Esophagus muscularis mucosa (tissue), 4 donors: ENCODE data around the gene CENPB. TPM values are rescaled to one million over a fixed set of nuclear protein-coding genes. Genes with fewer than 3 reads are reported as not detected.

ENCODE experiments used
- DNase-seq: peaks from one replicate; pipeline ENCODE4 v3.0.0-alpha.2; 2017; ENCODE audit errors: extremely low spot score
- H3K27ac ChIP-seq, 4 donors: fragments of 200-600 bp; sonication (generic); replicated peaks in 1 of 4; 1 replicate in 3 of 4; 2 replicates in 1 of 4; pipeline ENCODE4 v1.5.1; 2016 to 2019; ENCODE audit warnings: mild to moderate bottlenecking in 1 of 4
- H3K27me3 ChIP-seq, 4 donors: fragments of 200-600 bp; sonication (generic); one replicate each; pipeline versions ENCODE4 v1.5.1 to v1.6.0; 2016 to 2019
- H3K36me3 ChIP-seq, 4 donors: fragments of 200-600 bp; sonication (generic); one replicate each; pipeline ENCODE4 v1.5.1; 2016 to 2019
- H3K4me1 ChIP-seq, 4 donors: fragments of 200-600 bp; sonication (generic); one replicate each; pipeline ENCODE4 v1.5.1; 2016 to 2019
- H3K4me3 ChIP-seq, 4 donors: fragments of 200-600 bp; sonication (generic); 1 replicate in 2 of 4; 2 replicates in 2 of 4; pipeline ENCODE4 v1.5.1; 2016 to 2019; ENCODE audit warnings: mild to moderate bottlenecking in 4 of 4, moderate library complexity in 1 of 4
- H3K9me3 ChIP-seq, 4 donors: fragments of 200-600 bp; sonication (generic); 1 replicate in 3 of 4; 2 replicates in 1 of 4; pipeline ENCODE4 v1.5.1; 2016 to 2019
- EP300 ChIP-seq: sonication (generic); formaldehyde crosslinking; IDR thresholded peaks from one replicate; pipeline ENCODE4 v1.6.1; 2017; ENCODE audit warnings: antibody characterized with exemption
- POLR2A ChIP-seq: fragments of 450-650 bp; IDR thresholded peaks from one replicate; pipeline ENCODE4 v1.6.1; 2017; ENCODE audit warnings: antibody characterized with exemption, moderate library complexity, mild to moderate bottlenecking, low read depth
- POLR2AphosphoS5 ChIP-seq, 2 donors: sonication (generic); formaldehyde crosslinking; IDR thresholded peaks; one replicate each; pipeline ENCODE4 v1.6.1; 2017; ENCODE audit warnings: antibody characterized with exemption in 2 of 2
- WGBS: methylation state at CpG from one replicate; pipeline ENCODE4 v1.1.5; 2018; 5-methylcytosine and 5-hydroxymethylcytosine counted together
- intact Hi-C: fragments of 100-400 bp; cut with DNase I; formaldehyde crosslinking; loops from one replicate; pipeline ENCODE4 v1.15.1; 2023
- total RNA-seq, 4 donors: library from RNA; depleted of rRNA; stranded (reverse); fragments of >200 nt; gene quantifications; one replicate each; pipeline versions ENCODE4 v1.1.0 to v1.2.1, GENCODE V29; 2016
- TF ChIP-seq, protein P1 (sequence below), 3 experiments: fragments of 200-600 bp in 2 of 3; fragments of 450-650 bp in 1 of 3; sonication (generic) in 2 of 3; IDR thresholded peaks; one replicate each; pipeline ENCODE4 v1.5.1; 2017 to 2019; ENCODE audit warnings: antibody characterized with exemption in 3 of 3, mild to moderate bottlenecking in 2 of 3, moderate library complexity in 1 of 3

CENPB gene
- total RNA-seq, 4 donors from 2014 or later = 131 to 225 (median 199) TPM

GRCh38 chr20:3764659-3765058 lies 21.9 kb downstream of the CENPB start:
- Histone ChIP-seq H3K9me3 (no peaks in the 10 kb centered on the region), H3K27me3 (no peaks in the 10 kb centered on the region), H3K36me3 (peaks cover 0 to 4% (median under 1%) of the 10 kb centered on the region in 4 donors), H3K27ac (peak overlapping the region; percentile 34 to 97 (median 92)), H3K4me3 (peak overlapping the region in 1 of 4 donors; percentile 72), H3K4me1 (peaks cover 28 to 94% (median 91%) of the 10 kb centered on the region in 4 donors)
- intact Hi-C loops = no loop called here
- DNase-seq = no peak
- no peak for TF ChIP-seq POLR2A
- no peak for TF ChIP-seq EP300
- TF ChIP-seq, protein P1, sequence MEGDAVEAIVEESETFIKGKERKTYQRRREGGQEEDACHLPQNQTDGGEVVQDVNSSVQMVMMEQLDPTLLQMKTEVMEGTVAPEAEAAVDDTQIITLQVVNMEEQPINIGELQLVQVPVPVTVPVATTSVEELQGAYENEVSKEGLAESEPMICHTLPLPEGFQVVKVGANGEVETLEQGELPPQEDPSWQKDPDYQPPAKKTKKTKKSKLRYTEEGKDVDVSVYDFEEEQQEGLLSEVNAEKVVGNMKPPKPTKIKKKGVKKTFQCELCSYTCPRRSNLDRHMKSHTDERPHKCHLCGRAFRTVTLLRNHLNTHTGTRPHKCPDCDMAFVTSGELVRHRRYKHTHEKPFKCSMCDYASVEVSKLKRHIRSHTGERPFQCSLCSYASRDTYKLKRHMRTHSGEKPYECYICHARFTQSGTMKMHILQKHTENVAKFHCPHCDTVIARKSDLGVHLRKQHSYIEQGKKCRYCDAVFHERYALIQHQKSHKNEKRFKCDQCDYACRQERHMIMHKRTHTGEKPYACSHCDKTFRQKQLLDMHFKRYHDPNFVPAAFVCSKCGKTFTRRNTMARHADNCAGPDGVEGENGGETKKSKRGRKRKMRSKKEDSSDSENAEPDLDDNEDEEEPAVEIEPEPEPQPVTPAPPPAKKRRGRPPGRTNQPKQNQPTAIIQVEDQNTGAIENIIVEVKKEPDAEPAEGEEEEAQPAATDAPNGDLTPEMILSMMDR (IDR thresholded peaks at IDR 0.05) = no peak
- TF ChIP-seq POLR2AphosphoS5 (IDR thresholded peaks at IDR 0.05) = no peak
- WGBS = 70% methylated on average over 3 of the region's 3 CpGs

GRCh38 chr20:3763671-3764601 lies 22.6 kb downstream of the CENPB start:
- Histone ChIP-seq H3K9me3 (no peaks in the 10 kb centered on the region), H3K36me3 (peaks cover 0 to 7% (median 3%) of the 10 kb centered on the region in 4 donors), H3K4me1 (peaks cover 23 to 93% (median 91%) of the 10 kb centered on the region in 4 donors), H3K4me3 (no peak overlapping the region), H3K27ac (peak overlapping the region; percentile 64 to 97 (median 92)), H3K27me3 (no peaks in the 10 kb centered on the region)
- TF ChIP-seq POLR2A = no peak
- TF ChIP-seq, protein P1 (IDR thresholded peaks at IDR 0.05) = no peak
- TF ChIP-seq POLR2AphosphoS5 (IDR thresholded peaks at IDR 0.05) = no peak
- no peak for TF ChIP-seq EP300
- intact Hi-C loops = no loop called here
- 85% methylated on average over 5 of the region's 8 CpGs for WGBS
- DNase-seq = no peak

GRCh38 chr20:3760655-3761348 lies 25.7 kb downstream of the CENPB start:
- Histone ChIP-seq H3K36me3 (peaks cover 0 to 36% (median 13%) of the 10 kb centered on the region in 4 donors), H3K4me3 (no peak overlapping the region), H3K27ac (peak overlapping the region; percentile 25 to 94 (median 63)), H3K27me3 (no peaks in the 10 kb centered on the region), H3K9me3 (no peaks in the 10 kb centered on the region), H3K4me1 (peaks cover 0 to 88% (median 73%) of the 10 kb centered on the region in 4 donors)
- no peak for DNase-seq
- TF ChIP-seq POLR2AphosphoS5 (IDR thresholded peaks at IDR 0.05) (no peak), EP300 (no peak), POLR2A (no peak)
- TF ChIP-seq, protein P1 (IDR thresholded peaks at IDR 0.05) = no peak
- intact Hi-C loops = no loop called here
- WGBS = 60% methylated on average over 10 of the region's 10 CpGs

GRCh38 chr20:3759884-3760283 lies 26.7 kb downstream of the CENPB start:
- WGBS = 77% methylated on average over 3 of the region's 11 CpGs
- no peak for DNase-seq
- Histone ChIP-seq H3K4me1 (peaks cover 0 to 78% (median 65%) of the 10 kb centered on the region in 4 donors), H3K27me3 (no peaks in the 10 kb centered on the region), H3K36me3 (peaks cover 0 to 46% (median 18%) of the 10 kb centered on the region in 4 donors), H3K4me3 (no peak overlapping the region), H3K27ac (peak overlapping the region; percentile 27 to 94 (median 63)), H3K9me3 (no peaks in the 10 kb centered on the region)
- TF ChIP-seq POLR2AphosphoS5 (IDR thresholded peaks at IDR 0.05) = no peak
- TF ChIP-seq, protein P1 (IDR thresholded peaks at IDR 0.05) = no peak
- intact Hi-C loops = no loop called here
